HepG2 (cell line): ENCODE results near the gene SH2D6. TPM values are rescaled to one million over a fixed set of nuclear protein-coding genes. Genes with fewer than 3 reads are reported as not detected.

ENCODE experiments used
- ARHGAP35 ChIP-seq: sonication (generic); formaldehyde crosslinking; IDR thresholded peaks from 2 replicates; pipeline ENCODE4 v1.9.0; 2022; ENCODE audit warnings: mild to moderate bottlenecking, inconsistent platforms, moderate library complexity, missing genetic modification reagents, borderline replicate concordance
- CREB1 ChIP-seq, 2 experiments: fragments of 450-650 bp in 1 of 2; IDR thresholded peaks; 2 replicates each; pipeline ENCODE4 v1.6.1; 2016 to 2017; ENCODE audit warnings: control low read depth in 1 of 2, mild to moderate bottlenecking in 1 of 2, missing compliant biosample characterization in 1 of 2, missing genetic modification characterization in 1 of 2
- ELF3 ChIP-seq: IDR thresholded peaks from 2 replicates; pipeline ENCODE4 v1.6.1; 2016; ENCODE audit warnings: missing genetic modification reagents, missing compliant biosample characterization
- GATA4 ChIP-seq: sonication (generic); IDR thresholded peaks from 2 replicates; pipeline ENCODE4 v1.6.1; 2016; ENCODE audit warnings: antibody characterized with exemption, low read depth, borderline replicate concordance
- HHEX ChIP-seq: IDR thresholded peaks from 2 replicates; pipeline ENCODE4 v1.6.1; 2016; ENCODE audit warnings: control low read depth
- HNF4G ChIP-seq, 2 experiments: sonication (generic) in 1 of 2; formaldehyde crosslinking in 1 of 2; IDR thresholded peaks; 2 replicates each; pipeline versions ENCODE4 v1.4.0 to v1.6.1; 2011 to 2020; ENCODE audit warnings: borderline replicate concordance in 2 of 2, low read depth in 2 of 2, mild to moderate bottlenecking in 2 of 2, low read length in 1 of 2, missing genetic modification reagents in 1 of 2, moderate library complexity in 1 of 2
- JARID2 ChIP-seq: sonication (generic); formaldehyde crosslinking; IDR thresholded peaks from 2 replicates; pipeline ENCODE4 v1.8.1; 2023; ENCODE audit warnings: missing genetic modification reagents, inconsistent platforms; ENCODE audit not compliant: insufficient replicate concordance
- KDM2A ChIP-seq: sonication (generic); formaldehyde crosslinking; IDR thresholded peaks from 2 replicates; pipeline ENCODE4 v1.4.0; 2020; ENCODE audit warnings: low read depth, missing genetic modification reagents, borderline replicate concordance
- MEIS2 ChIP-seq: sonication (generic); formaldehyde crosslinking; IDR thresholded peaks from 2 replicates; pipeline ENCODE4 v1.9.0; 2021; ENCODE audit warnings: mild to moderate bottlenecking, missing genetic modification reagents
- NR2C2 ChIP-seq: sonication (generic); formaldehyde crosslinking; IDR thresholded peaks from 2 replicates; pipeline ENCODE4 v1.4.0; 2020; ENCODE audit warnings: missing genetic modification reagents, mild to moderate bottlenecking, moderate library complexity, borderline replicate concordance
- SCMH1 ChIP-seq: sonication (generic); formaldehyde crosslinking; IDR thresholded peaks from 2 replicates; pipeline ENCODE4 v1.9.0; 2021; ENCODE audit warnings: missing genetic modification reagents, mild to moderate bottlenecking, borderline replicate concordance
- STAT5B ChIP-seq: sonication (generic); formaldehyde crosslinking; IDR thresholded peaks from 2 replicates; pipeline ENCODE4 v1.4.0; 2020; ENCODE audit warnings: missing genetic modification reagents
- ZBTB14 ChIP-seq: sonication (generic); formaldehyde crosslinking; IDR thresholded peaks from 2 replicates; pipeline ENCODE4 v1.4.0; 2020; ENCODE audit warnings: missing genetic modification reagents
- ZBTB33 ChIP-seq: sonication (generic); formaldehyde crosslinking; IDR thresholded peaks from 2 replicates; pipeline ENCODE4 v1.4.0; 2020; ENCODE audit warnings: missing genetic modification reagents
- ZNF232 ChIP-seq: sonication (generic); formaldehyde crosslinking; IDR thresholded peaks from 2 replicates; pipeline ENCODE4 v1.4.0; 2020; ENCODE audit warnings: missing genetic modification reagents, borderline replicate concordance
- ZNF710 ChIP-seq: sonication (generic); formaldehyde crosslinking; IDR thresholded peaks from 2 replicates; pipeline ENCODE4 v1.5.0; 2020; ENCODE audit warnings: mild to moderate bottlenecking, missing genetic modification reagents, borderline replicate concordance
- ZNF784 ChIP-seq: sonication (generic); formaldehyde crosslinking; IDR thresholded peaks from 2 replicates; pipeline ENCODE4 v1.5.1; 2020; ENCODE audit warnings: missing genetic modification reagents, mild to moderate bottlenecking, borderline replicate concordance
- ZXDC ChIP-seq: sonication (generic); formaldehyde crosslinking; IDR thresholded peaks from 2 replicates; pipeline ENCODE4 v1.5.0; 2020; ENCODE audit warnings: mild to moderate bottlenecking, missing genetic modification reagents
- polyA plus RNA-seq, 8 experiments: library from polyadenylated mRNA; depleted of rRNA in 3 of 8; stranded (reverse) in 7 of 8; unstranded in 1 of 8; fragments of >200 nt; fragmentation: Illumina TruSeq in 4 of 8; extraction: Trizol in 4 of 8; gene quantifications; 2 replicates each; pipeline versions ENCODE4 v1.2.1 to v1.2.3, GENCODE V29; 2011 to 2016; ENCODE audit warnings: low read depth in 4 of 8, missing spikeins in 1 of 8, mixed read lengths in 1 of 8; ENCODE audit not compliant: insufficient read depth in 1 of 8
- total RNA-seq, 5 experiments: library from RNA; depleted of rRNA; stranded (reverse); fragments of >200 nt; fragmentation: Illumina TruSeq; extraction: Trizol; gene quantifications; 2 replicates each; pipeline ENCODE4 v1.2.3, GENCODE V29; 2016; ENCODE audit warnings: low read depth in 1 of 5

The SH2D6 gene
- total and polyA plus RNA-seq, 2 of the 13 experiments (the other 11 are each of a cell fraction or from before 2014, with no cell fraction given) = 0.11 to 0.26 TPM

GRCh38 chr2:85421260-85422071 is 3.0 kb downstream of the SH2D6 start (continued):
- TF ChIP-seq ZXDC (CRISPR knock-in tag) = peak; percentile 90
- TF ChIP-seq GATA4 = peak; percentile 85; the same call in 1 of the 2 replicates
- TF ChIP-seq HNF4G (IDR thresholded peaks at IDR 0.05; ENCODE audit: borderline replicate concordance, low read depth, low read length) = peak; percentile 95
- TF ChIP-seq HNF4G (CRISPR knock-in tag; IDR thresholded peaks at IDR 0.05; ENCODE audit: borderline replicate concordance, low read depth) = peak; percentile 73
- peak; percentile 43; the same call in 1 of the 2 replicates for TF ChIP-seq ZBTB14 (CRISPR knock-in tag)
- TF ChIP-seq MEIS2 (CRISPR knock-in tag) = peak; percentile 97
- TF ChIP-seq NR2C2 = peak; percentile 81; the same call in 1 of the 2 replicates
- no peak for TF ChIP-seq SCMH1 (CRISPR knock-in tag)
- peak; percentile 93 for TF ChIP-seq HHEX (CRISPR knock-in tag)
- no peak for TF ChIP-seq JARID2 (CRISPR knock-in tag)
- peak; percentile 91 for TF ChIP-seq ELF3 (CRISPR knock-in tag)
- TF ChIP-seq ARHGAP35 (CRISPR knock-in tag) = 0 out of 2 replicates have a peak, but pooled peaks have one; percentile 74
- peak; percentile 83 for TF ChIP-seq ZBTB33 (CRISPR knock-in tag)
- peak; percentile 98 for TF ChIP-seq ZNF710 (CRISPR knock-in tag)
- TF ChIP-seq STAT5B (CRISPR knock-in tag) = 0 out of 2 replicates have a peak, but pooled peaks have one; percentile 31
- TF ChIP-seq ZNF784 (CRISPR knock-in tag) = no peak
- TF ChIP-seq ZNF232 (CRISPR knock-in tag) = peak; percentile 82; the same call in 1 of the 2 replicates
- TF ChIP-seq KDM2A (CRISPR knock-in tag) = peak; percentile 42; the same call in 1 of the 2 replicates
- no peak for TF ChIP-seq CREB1 (IDR thresholded peaks at IDR 0.05)
- TF ChIP-seq CREB1 (CRISPR knock-in tag; IDR thresholded peaks at IDR 0.05) = peak; percentile 79
